ENCODE measurements around the gene C5orf63.

DNA sequence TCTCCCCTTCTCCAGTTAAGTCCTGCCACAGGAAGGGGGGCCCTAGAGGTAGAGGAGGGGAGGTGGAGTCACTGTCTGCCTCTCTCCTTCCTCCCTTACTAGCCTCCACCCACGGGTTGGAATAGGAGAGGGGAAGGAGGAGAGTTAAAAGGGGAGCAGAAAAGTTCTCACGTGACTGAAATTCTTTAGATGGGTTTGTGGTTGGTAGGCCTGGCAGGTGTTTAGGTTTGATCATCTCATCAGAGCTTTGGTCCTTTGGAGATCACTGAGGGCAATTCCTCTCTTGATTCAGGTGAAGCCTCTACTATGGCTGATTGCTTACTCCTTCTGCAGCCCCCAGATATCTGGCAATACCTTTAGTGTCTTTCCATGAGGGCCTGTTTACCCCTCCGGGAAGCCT is 24.9 kb upstream of the C5orf63 start:
- no peak for TF ChIP-seq POLR2A (IDR thresholded peaks at IDR 0.05; ENCODE audit: low read depth, low read length)
- TF ChIP-seq SPI1 (IDR thresholded peaks at IDR 0.05; ENCODE audit: low read depth, low read length): no peak
- no peak for TF ChIP-seq TAF1 (IDR thresholded peaks at IDR 0.05; ENCODE audit: low read depth, low read length)
- TF ChIP-seq POLR2AphosphoS5 (IDR thresholded peaks at IDR 0.05; ENCODE audit: low read depth, low read length): no peak

All from GM12891 (cell line).